HG02973 (cell line): ENCODE measurements around the gene SORBS1.

ENCODE experiments used
- ATAC-seq: cut with Tn5 transposase; IDR thresholded peaks from one replicate; pipeline ENCODE4 v1.9.1; 2021; ENCODE audit warnings: moderate library complexity; ENCODE audit not compliant: unreplicated experiment

The SORBS1 gene

DNA sequence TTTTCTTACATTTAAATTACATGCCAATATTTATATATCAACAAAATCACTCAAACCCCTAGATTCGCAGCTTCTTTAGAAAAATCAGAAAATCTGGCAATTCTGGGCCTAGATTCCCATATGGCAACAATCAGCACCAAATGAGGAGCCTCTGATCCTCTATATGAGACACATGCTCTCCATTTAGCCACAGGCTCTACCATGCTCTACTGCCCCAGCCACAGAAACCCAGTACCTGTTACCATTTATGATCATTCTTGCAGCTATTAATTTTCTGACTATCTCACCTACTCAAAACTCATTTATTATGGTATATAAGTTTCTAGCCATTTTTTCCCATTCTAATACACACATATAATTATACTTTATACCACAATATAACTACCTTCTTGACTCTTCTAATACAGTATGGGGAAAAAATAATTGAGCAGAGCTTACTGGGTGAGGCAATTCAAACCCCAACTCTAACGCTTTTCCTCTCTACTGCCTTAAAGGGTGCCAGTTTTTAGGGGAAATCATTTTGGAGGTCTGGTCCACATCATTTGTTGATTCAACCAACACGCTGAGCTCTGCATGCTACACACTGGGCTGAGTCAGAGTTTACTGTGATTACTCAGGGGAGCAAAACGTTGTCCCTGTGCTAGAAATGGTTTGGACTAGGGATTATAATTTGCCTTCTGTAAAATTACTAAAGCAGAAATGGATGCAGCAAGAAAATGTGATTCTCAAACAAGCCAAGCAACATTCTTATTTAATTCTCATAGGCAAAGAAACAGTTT is 281.9 kb downstream of the SORBS1 start:
- no peak for ATAC-seq

- ATAC-seq: no peak
These were observed 282.8 kb downstream of the SORBS1 start for GRCh38 chr10:95278061-95278988.

GRCh38 chr10:95277614-95278013 is 283.6 kb downstream of the SORBS1 start:
- ATAC-seq: no peak

- no peak for ATAC-seq
These were observed 284.0 kb downstream of the SORBS1 start for GRCh38 chr10:95277201-95277570.

GRCh38 chr10:95276367-95277200 is 284.6 kb downstream of the SORBS1 start:
- no peak for ATAC-seq

DNA sequence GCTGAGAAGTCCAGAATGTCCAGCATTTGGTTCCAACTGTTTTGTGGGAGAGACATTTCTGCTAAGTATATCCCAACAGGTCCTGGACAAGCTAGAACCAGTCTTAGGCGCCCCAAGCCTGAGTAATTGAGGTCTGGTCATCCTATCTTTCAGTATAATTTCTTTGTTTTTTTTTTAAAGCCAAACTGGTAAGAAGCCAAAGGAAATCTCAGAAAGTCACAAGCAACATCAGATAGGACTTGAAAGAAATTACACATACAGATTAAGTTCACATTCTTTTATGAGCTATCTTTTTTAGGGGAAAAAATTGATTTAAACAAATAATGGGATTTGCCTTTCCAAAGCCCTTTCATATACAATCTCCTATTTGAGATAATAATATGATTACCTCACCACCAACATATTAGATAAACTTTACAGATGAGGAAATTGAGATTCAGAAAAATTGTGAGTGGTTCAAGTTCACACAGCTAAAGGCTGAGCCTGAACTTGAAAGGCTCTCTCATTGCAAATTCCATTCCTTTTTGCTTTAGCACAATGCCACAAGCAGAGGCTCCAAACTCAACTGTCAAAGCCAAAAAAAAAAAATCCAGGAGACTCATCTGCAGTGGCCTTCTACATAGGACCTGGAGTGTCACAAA is 285.3 kb downstream of the SORBS1 start:
- no peak for ATAC-seq

- no peak for ATAC-seq
These were observed 287.5 kb downstream of the SORBS1 start for GRCh38 chr10:95273393-95274312.

DNA sequence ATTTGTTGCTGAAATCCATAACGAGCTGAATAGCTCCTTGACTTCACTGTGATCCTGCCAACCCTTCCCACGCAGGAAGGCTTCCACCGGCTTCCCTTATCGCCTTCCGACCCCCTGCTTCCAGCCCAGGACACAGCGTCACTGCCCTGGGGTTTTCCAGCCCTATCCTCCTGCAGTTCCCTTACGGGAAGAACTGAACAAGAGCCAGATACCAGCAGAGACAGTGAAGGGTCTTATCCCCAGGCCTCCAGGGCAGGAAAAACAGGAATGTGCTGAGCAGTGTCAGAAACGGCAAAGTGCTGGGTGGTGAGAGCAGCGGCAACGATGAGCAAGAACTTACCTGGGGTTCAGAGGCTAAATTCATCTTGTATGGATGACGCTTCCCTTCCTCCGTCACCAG is 292.7 kb downstream of the SORBS1 start:
- no peak for ATAC-seq

GRCh38 chr10:95267251-95267650 is 293.9 kb downstream of the SORBS1 start:
- ATAC-seq: no peak

DNA sequence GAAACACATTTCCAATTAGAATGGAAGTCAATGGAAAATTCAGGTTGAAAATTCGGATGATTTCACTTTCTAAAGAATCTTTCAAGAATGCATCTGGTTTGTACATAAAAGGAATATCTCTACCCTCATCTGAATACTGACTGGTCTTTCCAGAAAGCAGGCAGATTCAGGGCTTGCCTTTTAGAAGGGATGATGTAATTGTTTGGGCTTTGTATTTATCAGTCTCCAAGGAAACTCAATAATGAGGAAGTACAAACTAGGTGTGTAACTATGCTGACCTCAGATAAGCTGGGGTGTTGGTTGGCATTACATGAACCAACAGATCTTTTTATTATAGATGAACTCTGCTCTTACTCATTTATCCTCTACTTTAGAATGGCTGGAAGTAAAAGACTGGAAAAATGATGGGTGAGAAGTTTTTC is 294.5 kb downstream of the SORBS1 start:
- peak; percentile 97 for ATAC-seq

DNA sequence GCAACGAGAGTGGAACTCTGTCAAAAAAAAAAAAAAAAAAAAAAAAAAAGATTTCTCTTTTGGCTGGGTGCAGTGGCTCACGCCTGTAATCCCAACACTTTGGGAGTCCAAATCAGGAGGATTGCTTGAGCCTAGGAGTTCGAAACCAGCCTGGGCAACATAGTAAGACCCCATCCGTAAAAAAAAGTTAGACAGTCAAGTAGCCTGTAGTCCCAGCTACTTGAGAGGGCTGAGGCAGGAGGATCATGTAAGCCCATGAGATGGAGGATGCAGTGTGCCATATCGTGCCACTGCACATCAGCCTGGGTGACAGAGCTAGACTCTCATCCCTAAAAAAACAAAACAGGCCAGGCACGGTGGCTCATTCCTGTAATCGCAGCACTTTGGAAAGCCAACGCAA is 295.6 kb downstream of the SORBS1 start:
- no peak for ATAC-seq

DNA sequence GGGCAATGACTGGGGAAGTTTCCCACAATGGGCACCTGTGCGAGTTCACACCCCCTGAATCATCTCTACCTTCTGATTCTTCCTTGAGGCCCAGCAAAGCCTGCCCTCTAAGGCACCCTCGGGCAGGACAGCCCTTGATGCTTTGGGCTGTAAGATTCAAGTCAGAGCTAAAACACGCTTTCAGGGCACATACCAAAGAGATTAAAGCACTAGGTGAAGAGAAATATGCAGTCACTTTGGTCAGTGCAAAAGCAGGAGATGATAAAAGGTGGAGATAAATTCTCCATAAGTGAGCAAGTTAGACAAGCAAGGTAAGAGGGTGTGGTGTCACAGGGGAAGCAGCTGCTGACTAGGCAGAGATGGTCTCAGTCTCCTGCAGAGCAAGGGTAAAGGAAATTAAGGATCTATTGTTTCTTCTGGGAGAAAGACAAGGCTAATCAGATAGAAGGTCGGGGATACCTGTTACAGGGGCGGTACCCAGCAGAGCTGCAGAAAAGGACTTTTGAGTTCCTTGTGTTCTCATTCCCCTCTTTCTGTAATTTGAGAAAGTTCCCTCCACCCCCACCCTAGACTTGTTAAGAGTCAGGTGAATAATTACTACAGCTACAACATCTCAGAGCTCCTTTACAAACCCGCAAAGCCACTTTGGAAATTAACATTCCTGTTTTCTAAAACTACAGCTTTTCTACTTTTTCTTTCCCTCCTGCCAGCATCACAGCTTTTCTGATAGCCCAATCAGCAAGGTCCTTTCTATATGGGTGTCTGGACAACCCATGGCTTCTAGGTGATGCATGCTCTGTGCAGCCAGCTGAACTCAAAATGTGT is 296.7 kb downstream of the SORBS1 start:
- no peak for ATAC-seq

- no peak for ATAC-seq
These were observed 297.3 kb downstream of the SORBS1 start for GRCh38 chr10:95263864-95264226.

DNA sequence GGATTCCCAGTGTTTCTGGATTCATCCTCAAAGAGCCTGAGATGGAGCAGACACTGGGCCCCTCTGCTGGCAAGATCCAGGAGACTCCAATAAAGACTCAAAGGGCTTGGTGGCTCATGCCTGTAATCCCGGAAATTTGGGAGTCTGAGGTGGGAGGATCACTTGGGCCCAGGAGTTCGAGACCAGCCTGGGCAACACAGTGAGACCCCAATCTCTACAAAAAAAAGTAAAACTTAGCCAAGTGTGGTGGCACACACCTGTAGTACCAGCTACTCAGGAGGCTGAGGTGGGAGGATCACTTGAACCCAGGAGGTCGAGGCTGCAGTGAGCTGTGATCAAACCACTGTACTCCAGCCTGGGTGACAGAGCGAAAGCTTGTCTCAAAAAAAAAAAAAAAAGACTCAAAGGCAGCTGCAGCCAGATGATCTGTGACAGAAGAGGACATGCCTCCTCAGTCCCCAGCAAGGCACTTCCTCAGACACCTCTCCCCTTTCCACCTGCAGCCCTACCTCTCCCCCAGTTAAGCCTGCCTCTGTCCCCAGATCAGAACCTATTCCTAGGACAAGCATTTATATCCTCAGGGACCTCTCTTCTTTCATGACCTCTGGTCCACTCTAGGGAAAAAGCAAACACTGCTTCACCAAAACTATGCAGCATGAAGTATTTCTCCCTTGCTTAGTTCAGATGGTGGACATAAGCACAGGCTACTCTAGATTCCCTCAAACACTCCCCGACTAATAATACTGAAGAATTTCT is 298.2 kb downstream of the SORBS1 start:
- no peak for ATAC-seq

DNA sequence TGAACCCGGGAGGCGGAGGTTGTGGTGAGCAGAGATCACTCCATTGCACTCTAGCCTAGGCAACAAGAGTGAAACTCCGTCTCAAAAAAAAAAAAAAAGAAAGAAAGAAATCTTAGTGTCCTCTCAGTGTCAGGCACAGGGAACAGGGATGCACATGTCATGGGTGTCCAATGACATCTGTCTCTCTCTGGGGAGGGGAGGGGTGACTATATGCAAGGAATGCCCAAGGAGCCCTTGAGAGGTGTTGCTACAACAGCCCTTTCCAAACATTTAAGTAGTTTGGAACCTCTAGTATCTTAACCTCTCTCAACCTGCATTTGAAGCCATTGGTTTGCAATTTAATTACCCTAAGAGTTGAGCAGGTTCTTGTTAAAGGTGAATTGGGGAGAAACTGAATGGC is 299.2 kb downstream of the SORBS1 start:
- no peak for ATAC-seq
